Measurements from ENCODE around the gene COX7A2.

COX7A2 gene

GRCh38 chr6:75220357-75220756 is 23.2 kb downstream of the COX7A2 start:
- no peak for DNase-seq (ENCODE audit: low spot score)

DNA sequence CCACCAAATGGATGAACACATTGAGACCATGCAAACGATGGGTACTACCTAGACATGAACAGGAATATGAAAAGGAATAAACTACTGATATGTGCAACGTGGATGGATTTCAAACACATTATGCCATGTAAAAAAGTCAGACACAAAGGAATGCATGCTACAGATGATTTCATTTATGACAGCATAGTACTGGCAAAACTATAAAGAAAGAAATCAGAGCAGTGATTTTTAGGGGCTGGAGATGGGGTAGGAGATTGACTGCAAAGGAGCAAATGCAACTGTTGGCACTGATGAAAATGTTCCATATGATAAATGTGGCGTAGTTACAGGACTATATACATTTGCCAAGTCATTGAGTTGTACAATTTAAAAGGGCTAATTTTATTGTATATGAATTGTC is 24.3 kb downstream of the COX7A2 start:
- no peak for DNase-seq (ENCODE audit: low spot score)

- no peak for DNase-seq (ENCODE audit: low spot score)
These were observed 26.4 kb downstream of the COX7A2 start for GRCh38 chr6:75217193-75217592.

DNA sequence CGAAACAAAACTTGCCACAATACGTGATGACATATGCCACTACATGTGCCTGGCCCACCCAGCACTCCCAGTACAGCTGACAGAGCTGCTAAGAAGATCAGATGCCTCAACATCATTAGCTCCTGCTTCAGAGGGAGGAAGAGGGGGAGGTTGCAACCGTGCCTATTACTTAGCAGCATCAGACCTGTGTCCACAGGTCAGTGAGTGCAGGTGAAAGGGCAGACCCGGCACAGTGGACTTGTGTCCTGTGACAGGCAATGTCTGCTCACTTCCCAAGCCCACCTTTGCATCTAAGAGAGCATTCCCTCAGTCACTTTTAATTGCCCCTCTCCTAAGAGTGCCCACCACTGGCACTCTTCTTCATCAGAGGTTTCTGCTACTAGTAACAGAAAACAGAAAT is 28.3 kb downstream of the COX7A2 start:
- no peak for DNase-seq (ENCODE audit: low spot score)

DNA sequence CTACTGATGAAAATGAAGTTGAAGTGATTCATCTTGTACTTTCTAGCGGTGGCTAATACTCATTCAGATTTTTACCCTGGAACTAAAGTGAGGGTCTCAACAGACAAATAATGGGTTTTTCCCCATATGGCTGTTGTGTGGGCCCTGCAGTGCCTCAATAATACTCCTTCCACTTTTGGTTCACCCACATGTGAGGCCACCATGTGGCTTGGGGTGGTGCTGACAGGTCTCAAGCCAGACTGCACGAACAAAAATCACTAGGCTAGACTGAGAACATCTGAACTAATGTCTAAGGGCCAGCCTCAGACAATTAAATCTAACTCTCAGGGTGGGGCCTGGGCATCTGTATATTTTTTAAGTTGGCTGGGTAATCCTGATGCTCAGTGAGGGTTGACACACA is 29.9 kb downstream of the COX7A2 start:
- no peak for DNase-seq (ENCODE audit: low spot score)

- no peak for DNase-seq (ENCODE audit: low spot score)
These were observed 30.5 kb downstream of the COX7A2 start for GRCh38 chr6:75213112-75213511.

- DNase-seq (ENCODE audit: low spot score), result no peak
These were observed 31.5 kb downstream of the COX7A2 start for GRCh38 chr6:75211920-75212590.

DNA sequence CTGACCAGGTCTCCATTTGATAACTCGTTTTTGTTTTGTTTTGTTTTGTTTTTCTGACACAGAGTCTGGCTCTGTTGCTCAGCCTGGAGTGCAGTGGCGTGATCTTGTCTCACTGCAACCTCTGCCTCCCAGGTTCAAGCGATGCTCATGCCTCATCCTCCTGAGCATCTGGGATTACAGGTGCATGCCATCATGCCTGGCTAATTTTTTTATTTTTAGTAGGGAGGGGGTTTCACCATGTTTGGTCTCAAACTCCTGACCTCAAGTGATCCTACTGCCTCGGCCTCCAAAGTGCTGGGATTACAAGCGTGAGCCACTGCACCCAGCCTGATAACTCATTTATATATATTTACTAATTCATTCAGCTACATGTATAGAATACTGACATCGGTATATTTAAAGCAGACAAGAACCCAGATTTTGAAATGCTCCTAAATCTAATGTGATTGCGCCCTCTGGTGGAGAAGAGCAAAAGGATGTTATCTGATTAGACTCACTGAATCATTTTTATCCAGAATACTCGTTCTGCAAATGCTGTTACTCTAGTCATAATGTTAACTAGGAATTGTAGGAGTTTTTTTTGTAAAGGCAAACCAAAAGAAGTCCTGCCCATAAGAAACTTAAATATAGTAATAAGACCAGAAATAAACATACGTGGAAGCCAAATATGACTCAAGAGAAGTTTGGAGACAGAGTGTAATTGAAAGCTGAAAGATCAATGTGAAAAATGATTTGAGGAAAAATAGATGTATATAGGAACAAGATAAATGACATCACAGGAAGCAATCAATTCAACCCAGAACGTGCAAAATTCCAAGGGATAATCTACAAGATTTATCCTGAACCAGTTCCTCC is 32.5 kb downstream of the COX7A2 start:
- DNase-seq (ENCODE audit: low spot score), result peak; percentile 65

- no peak for DNase-seq (ENCODE audit: low spot score)
These were observed 34.3 kb downstream of the COX7A2 start for GRCh38 chr6:75209184-75209723.

GRCh38 chr6:75208298-75209183 is 35.1 kb downstream of the COX7A2 start:
- peak; percentile 73 for DNase-seq (ENCODE audit: low spot score)

DNA sequence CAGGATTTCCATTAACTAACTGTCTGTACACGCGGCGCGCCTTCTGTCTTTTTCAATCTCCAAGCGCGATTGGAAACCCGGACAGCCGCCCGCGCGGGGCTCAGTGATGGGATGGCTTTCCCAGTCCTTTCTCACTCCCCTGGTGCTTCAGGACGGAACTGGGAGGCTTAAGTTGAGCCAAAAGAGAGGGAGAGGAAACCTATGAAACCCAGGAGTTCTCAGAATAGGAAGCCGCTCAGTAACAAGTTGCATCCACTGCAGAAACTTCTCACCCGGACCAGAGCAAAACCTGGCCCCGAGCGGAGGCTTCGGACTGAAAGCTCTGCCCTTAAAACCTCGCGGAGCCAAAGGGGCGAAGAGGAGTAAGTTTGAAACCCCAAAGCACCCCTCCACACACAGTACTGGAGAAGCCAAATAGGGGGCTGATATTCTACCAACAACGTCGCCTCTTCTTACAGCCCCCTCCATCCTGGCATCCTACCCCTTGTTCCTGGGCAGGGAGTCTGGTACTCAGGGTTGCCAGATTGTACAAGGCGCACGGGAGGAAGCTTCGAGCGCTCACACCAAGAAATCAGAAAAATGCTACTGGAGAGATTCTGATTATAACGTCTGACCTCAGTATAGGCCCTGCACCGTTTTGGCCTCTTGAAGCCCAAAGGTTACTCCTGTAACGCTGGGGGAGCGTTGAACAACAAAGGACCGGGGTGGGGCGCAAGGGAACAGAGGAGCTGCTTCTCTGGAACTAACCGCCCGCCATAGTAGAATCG is 36.8 kb downstream of the COX7A2 start:
- DNase-seq (ENCODE audit: low spot score), result no peak

GRCh38 chr6:75205776-75206575 is 37.6 kb downstream of the COX7A2 start, which contains the start of gene COL12A1:
TSS of gene COL12A1 (minus strand) at chr6:75206053. CDS start at chr6:75202792, 3,261 bp downstream.
- peak; percentile 66 for DNase-seq (ENCODE audit: low spot score)

GRCh38 chr6:75204959-75205775 is 38.4 kb downstream of the COX7A2 start:
- DNase-seq (ENCODE audit: low spot score), result no peak

- DNase-seq (ENCODE audit: low spot score), result peak; percentile 72
These were observed 39.2 kb downstream of the COX7A2 start for GRCh38 chr6:75204217-75204958.

DNA sequence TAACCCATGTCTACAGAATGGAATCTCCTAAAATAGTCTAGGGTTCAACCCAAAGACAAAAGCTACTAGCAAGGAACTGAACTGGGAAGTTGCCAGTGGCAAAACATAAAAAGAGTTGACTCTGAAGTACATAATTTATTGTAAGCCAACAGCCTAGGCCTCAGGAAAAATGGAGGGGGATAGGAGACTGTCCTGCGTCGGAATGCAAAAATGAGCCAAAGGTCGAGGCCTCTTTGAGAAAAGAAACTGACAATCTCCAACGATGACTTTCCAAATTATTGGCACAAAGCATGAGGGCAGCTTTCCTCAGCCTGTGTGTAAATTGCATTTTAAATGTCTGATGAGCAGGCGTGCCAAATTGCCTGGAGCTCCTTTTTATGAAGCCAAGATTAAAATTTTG is 39.9 kb downstream of the COX7A2 start:
- DNase-seq (ENCODE audit: low spot score), result no peak

GRCh38 chr6:75202676-75203131 is 40.9 kb downstream of the COX7A2 start:
- no peak for DNase-seq (ENCODE audit: low spot score)

- no peak for DNase-seq (ENCODE audit: low spot score)
These were observed 41.5 kb downstream of the COX7A2 start for GRCh38 chr6:75201901-75202672.

All from SK-N-DZ (cell line).